ENCODE measurements around the gene ACTG1. TPM values are rescaled to one million over a fixed set of nuclear protein-coding genes. Genes with fewer than 3 reads are reported as not detected.

Gene ACTG1
- total RNA-seq, 1 donor from 2014 or later: 3,444 TPM

DNA sequence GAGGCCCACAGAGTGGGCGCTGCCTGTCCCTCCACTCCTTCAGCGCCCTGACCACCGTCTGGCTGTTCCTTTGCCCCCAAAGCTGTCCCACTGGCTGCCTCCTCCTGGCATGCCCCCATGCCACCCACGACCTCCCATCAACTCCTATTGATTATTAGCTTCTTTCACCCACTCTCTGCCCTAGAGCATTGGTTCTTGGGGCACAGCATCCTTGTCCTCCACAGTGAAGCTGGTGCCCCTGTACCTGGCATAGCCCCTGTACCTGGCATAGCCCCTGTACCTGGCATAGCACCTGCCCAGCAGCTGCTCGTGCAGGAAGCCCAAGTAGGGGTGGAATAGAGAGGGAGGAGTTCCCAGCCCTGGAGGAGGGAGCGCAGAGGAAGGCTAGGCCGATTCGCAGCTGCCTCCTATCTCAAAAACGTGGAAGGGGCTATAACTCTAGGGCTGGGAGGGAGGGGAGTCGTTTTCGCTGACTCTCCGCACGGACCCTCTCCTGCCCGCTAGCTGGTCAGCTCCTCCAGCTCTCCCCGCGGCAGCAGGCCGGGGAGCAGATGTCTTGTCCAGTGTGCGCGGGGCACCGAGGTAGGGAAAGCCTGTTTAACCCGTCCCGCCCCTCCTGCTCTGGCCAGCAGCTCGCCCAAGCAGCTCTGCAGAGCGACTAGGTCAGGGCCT, 5.7 kb upstream of the ACTG1 start:
- no peak for DNase-seq (ENCODE audit: low read depth in 2 of 2)

DNA sequence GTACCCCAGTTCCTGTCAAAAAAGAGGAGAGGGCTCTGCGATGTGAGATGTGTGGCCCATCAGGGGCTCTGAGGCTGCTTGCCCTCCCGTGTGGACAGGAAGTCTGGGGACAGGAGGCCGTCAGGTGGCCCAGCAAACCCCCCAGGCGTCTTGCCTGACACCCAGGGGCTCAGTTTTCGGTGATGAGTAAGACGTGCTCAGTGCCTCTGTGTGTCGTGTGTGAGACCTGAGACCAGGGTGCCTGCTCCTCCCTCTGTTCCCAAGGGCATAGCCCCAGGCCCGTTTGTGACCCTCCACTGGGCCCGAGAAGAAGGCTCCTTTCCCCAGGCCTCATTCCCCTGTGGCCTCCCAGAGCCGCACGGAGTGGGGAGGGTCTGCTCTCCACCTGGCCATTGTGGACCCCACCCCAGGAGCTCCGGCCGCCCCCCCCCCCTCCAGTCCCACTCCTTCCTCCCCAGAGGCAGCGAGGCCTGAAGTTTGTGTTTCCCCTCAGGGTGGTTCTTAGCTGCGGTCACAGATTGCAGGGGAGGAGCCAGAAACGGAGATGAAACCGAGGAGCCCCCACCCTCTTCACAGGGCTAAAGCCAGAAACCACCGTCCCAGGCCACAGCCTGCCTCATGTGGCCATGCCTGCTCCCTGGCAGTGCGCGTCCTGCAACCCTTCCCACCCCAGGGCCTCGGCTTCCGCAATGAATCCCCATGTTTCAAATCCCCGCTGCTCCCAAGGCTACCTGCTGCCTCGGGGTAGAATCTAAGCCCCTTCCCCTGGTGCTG, 4.9 kb upstream of the ACTG1 start:
- no peak for DNase-seq (ENCODE audit: low read depth in 2 of 2)

DNA sequence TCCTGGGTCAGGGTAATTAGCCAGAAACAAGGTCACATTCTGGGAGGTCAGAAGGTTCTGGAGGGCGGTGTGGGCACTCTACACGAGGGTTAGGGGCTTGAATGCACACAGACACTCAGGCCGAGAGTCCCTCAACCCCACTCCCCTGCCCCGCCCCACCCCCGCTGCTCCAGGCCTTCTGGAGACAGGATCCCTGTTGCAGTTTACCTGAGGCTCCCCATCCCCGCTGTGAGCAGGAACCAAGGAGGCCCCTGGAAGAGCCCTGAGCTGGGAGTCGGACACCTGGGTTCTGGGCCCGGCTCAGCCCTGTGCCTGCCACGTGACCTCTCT, 4.4 kb upstream of the ACTG1 start:
- DNase-seq (ENCODE audit: low read depth in 2 of 2): no peak

DNA sequence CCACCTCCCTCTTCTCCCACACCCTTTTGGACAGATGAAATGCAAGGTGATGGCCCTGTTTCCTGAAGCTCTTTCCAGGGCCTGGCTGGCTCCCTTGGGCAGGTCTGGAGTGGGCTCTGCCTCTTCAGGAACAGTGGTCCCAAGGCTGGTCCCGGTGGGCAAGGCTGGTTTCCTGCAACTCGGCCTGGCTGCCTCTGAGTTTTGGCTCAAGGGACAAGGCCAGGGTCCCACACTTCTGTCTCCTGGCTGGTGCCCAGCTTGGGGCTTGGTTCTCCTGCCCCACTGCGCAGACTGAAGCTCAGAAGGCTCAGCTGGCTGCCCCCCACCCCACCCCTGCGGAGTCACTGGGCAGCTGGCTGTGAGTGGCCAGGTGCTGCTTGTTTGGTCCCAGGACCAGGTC, 3.8 kb upstream of the ACTG1 start:
- no peak for DNase-seq (ENCODE audit: low read depth in 2 of 2)

DNA sequence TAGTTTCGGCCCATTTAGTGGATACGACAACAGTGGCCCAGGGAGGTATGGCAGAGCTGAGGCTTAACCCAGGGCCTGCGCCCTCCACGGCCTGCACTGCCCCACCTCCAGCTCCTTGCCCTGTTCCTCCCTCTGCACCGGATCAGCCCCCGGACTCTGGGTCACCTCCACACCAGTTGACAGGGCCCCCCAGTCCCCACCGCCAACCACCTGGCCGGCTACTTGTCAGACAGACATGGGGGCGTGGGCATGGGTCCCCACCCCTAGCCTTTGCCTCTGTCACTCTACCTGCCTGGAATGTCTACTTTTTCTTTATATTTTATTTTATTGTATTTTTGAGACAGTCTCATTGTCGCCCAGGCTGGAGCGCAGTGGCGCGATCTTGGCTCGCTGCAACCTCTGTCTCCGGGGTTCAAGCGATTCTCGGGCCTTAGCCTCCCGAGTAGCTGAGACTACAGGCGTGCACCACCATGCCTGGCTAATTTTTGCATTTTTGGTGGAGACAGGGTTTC, 3.0 kb upstream of the ACTG1 start:
- DNase-seq (ENCODE audit: low read depth in 2 of 2): no peak

DNA sequence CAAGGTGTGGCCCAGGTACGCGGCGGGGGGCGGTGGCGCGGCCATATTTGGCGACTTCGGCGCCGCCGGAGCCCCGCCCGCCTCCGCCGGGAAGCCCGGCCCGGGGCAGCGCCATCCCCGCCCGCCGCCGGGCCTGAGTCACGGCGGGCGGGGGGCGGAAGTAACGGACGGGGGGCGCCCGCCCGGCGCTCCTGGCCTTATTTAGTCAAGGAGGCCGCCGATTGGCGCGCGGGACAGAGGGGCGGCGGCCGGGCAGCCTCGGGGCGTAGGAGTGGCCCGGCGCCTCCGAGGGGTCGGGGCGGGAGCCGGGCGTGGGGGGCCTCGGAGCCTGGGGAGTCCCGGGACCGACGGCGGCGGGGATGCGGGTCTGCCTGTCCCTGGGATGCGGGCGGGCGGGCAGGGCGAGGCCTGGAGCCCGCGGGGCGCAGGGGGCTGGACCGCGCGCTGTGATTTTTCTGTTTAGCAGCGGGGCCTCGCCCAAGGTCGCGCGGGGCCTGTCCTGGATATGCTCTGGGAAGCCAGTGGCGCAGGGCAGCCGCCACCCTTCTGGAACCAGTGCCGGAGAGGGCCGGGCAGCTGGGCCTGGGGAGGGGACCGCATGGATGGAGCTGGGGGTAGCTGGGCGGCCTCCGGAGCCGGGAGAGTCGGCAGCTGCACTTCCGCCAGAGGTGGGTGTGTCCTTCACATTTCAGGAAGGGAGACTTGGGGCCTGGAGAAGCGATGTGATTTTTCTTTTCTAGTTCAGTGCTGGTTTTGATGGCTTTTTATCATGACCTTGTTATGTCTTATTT, 2.3 kb upstream of the ACTG1 start:
- DNase-seq (ENCODE audit: low read depth in 2 of 2): peak; percentile 79 to 82

DNA sequence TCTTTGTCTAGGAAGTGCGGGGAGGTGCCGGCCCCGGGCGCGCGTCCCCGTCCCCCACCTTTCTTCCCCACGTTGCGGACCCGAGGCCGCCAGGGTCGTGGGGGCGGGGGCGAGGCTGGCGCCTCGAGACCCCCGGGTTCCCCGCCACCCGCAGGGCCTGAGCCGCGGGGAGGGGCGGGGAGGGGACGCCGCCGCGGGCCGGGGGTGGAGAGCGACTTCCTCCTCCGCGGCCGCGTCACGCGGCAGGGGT, 1.8 kb upstream of the ACTG1 start:
- no peak for DNase-seq (ENCODE audit: low read depth in 2 of 2)

DNA sequence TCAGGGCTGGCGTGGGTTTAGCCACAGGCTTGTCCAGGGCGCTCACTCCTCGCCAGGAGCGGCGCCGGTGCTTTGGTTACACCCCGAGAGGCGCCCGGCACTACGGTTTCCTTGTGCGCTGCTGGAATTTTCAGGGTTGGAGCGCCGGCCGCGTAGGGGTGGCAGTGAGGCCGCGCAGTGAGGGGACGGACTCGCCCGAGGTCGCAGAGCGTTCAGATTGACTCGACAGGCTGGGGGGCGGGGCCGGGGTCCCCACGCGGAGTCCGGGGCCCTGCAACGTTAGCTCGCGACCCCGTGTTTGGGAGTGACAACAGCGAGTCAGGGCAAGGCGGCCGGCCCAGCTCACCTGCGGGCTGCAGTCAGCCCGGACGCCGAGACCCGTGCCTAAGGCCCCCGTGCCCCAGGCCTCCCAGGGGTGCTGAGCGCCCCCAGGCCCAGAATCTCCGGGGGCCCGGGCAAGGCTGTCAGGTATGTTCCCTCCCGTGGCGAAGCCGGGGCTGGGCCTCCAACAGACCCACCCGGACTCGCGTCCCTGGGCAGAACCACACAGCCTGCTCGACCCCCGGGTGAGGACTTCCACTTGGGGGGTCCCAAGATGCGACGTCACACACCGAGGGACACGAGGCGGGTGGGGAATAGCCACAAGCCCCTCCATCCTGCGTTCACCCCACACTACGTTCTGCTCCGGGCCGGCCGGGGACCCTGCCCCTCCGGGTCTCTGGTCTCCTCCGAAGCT, 1.3 kb upstream of the ACTG1 start:
- DNase-seq (ENCODE audit: low read depth in 2 of 2): peak; percentile 76 to 82

DNA sequence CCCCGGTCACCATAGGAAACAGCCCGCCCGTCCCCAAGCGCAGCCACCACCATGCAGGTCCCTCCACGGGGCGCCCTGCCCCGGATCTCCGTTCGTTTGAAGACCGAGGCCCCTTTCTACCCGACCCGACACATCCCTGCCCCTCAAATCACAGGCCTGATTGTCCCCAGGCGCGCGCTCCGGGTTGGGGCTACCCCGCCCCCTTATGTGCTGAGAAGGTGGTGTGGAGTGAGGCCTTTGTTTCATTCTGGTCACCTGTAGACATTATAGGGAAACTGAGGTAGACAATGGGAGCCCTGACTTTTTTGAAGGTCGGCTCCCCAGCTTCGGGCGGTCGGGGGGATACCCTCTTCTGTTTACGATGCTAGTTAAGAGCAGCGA, 763 bp upstream of the ACTG1 start:
- peak; percentile 62 to 71 for DNase-seq (ENCODE audit: low read depth in 2 of 2)

DNA sequence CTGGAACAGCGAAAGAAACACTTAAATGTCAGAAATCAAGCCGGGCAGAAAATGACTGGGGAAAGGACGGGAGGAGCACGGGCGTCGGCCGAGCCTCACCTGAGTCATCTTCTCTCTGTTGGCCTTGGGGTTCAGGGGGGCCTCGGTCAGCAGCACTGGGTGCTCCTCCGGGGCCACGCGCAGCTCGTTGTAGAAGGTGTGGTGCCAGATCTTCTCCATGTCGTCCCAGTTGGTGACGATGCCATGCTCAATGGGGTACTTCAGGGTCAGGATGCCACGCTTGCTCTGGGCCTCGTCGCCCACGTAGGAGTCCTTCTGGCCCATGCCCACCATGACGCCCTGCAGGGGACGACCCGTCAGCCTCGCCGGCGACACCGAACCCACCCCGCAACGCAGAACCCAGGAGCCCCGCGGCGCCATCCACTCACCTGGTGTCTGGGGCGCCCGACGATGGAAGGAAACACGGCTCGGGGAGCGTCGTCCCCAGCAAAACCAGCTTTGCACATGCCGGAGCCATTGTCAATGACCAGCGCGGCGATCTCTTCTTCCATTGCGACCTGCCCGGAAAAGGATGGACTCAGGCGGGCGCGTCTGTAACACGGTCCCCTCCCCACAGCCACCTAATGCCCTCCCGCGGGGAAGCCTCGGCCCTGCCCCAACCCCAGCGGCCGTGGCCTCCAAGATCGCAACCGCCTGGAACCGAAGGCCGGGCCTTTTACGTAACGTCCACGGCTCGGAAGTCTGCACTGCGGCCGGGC, 616 bp downstream of the ACTG1 start:
- DNase-seq (ENCODE audit: low read depth in 2 of 2): no peak

DNA sequence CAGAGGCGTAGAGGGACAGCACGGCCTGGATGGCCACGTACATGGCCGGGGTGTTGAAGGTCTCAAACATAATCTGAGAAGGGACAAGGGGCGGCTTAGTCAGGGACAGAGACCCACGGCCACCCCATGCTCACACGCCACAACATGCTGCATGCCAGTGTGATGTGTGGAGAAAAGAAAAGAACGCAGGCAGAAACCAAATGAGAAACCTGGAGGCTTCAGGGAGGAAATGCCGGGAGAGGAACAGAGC, 1.1 kb downstream of the ACTG1 start:
- peak in 1 of 2 donors; percentile 43 for DNase-seq (ENCODE audit: low read depth in 2 of 2)

DNA sequence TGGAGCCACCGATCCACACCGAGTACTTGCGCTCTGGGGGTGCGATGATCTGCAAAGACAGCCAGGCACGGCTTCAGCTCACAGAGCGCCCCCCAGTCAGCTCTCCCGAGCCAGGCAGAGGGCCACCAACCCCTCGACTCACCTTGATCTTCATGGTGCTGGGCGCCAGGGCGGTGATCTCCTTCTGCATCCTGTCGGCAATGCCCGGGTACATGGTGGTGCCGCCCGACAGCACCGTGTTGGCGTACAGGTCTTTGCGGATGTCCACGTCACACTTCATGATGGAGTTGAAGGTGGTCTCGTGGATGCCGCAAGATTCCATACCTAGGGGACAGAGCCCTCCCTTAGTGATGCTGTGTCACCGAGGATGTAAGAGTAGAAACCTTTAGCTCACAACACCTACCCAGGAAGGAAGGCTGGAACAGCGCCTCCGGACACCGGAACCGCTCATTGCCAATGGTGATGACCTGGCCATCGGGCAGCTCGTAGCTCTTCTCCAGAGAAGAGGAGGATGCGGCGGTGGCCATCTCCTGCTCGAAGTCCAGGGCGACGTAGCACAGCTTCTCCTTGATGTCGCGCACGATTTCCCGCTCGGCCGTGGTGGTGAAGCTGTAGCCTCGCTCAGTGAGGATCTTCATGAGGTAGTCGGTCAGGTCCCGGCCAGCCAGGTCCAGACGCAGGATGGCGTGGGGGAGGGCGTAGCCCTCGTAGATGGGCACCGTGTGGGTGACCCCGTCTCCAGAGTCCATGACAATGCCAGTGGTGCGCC, 1.6 kb downstream of the ACTG1 start:
- peak; percentile 48 to 55 for DNase-seq (ENCODE audit: low read depth in 2 of 2)

DNA sequence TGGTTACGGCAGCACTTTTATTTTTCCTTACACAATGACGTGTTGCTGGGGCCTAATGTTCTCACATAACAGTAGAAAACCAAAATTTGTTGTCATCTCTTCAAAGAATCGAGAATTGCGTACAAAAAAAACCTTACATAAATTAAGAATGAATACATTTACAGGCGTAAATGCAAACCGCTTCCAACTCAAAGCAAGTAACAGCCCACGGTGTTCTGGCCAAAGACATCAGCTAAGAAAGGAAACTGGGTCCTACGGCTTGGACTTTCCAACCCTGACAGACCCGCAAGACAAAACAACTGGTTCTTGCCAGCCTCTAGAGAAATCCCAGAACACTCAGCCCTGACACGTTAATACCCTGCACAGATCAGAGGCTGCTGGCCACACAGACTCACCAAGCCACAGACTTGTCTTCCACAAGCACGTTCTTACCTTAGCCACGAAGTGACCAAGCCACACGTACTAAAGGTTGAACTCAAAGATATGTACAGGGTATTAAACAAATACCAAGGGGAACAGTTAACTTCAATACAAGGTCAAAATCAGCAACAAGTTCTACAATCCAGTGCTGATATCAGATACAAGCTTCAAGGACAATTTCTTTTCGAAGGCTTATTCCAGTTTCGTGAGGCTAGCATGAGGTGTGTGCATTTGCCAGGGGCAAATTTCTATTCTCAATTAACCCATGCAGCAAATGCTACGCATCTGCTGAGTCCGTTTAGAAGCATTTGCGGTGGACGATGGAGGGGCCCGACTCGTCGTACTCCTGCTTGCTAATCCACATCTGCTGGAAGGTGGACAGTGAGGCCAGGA, 2.4 kb downstream of the ACTG1 start:
- no peak for DNase-seq (ENCODE audit: low read depth in 2 of 2)

DNA sequence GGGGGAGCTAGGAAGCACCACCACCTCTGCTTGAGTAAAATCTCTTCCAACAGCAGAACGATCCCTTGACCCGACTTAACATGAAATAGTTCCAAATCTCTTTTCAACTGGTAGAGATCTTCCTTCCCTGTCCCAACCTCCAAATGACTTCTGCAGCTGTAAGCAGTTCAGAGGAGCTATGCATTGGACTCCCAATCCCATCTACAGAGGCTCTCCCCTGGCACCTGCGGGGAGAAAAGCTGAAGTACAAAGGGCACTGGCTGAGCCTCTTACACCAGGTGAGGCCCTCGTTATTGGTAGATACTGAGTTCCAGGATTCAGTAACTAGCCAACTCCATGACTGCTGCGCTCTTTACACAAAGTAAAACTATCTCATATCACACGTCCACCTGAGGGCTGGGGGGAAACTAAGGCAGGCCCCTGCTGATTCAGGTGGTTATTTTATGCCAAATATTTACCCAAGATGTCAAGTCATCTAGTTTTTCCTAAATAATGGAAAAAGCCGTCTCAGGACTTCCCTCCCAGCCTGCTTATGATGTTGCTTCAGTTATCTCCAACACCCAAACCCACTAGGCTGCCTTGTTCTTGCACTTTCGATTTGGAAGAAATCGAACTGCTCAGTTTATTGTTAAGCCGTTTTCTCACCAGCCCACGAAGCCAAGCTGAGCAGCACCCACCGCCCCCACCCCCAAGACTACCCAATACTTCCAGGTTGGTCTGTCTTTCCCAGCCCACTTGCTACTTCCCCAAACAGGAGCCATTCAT, 3.2 kb downstream of the ACTG1 start:
- peak in 1 of 2 donors; percentile 39 for DNase-seq (ENCODE audit: low read depth in 2 of 2)

DNA sequence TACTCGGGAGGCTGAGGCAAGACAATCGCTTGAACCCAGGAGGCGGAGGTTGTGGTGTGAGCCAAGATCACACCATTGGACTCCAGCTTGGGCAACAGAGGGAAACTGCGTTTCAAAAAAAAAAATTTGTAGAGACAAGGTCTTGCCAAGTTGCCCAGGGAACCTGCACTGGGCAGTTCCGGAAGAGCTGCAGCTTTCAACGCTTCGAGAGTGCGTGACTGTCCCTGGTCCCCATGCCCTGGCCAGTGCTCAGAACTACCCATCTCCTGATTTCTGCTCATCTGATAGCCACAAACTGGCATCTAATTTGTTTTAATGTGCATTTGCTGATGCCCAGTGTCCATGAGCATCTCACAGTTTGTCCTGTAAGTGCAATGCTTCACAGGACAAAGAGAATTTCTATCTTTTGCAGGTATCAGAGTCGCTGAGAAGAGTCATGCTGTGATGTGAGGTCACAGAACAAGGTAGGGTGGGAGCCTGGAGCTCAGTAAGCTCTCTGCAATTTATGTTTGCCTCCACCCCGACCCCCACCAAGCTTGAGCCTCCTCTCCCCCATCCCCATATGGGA, 3.9 kb downstream of the ACTG1 start:
- peak; percentile 41 to 74 for DNase-seq (ENCODE audit: low read depth in 2 of 2)

DNA sequence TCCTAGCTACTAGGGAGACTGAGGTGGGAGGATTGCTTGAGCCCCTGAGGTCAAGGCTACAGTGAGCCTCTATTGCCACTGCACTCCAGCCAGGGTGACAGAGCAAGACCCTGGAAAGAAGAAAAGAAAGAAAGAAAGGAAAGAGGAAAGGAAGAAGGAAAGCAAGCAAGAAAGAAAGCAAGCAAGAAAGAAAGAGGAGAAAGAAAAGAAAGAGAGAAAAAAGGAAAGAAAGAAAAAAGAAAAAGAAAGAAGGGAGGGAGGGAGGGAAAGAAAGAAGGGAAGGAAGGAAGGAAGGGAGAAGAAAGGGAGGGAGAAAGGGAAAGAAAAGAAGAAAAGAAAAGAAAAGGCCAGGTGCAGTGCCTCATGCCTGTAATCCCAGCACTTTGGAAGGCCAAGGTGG, 9.0 kb downstream of the ACTG1 start:
- DNase-seq (ENCODE audit: low read depth in 2 of 2): no peak

DNA sequence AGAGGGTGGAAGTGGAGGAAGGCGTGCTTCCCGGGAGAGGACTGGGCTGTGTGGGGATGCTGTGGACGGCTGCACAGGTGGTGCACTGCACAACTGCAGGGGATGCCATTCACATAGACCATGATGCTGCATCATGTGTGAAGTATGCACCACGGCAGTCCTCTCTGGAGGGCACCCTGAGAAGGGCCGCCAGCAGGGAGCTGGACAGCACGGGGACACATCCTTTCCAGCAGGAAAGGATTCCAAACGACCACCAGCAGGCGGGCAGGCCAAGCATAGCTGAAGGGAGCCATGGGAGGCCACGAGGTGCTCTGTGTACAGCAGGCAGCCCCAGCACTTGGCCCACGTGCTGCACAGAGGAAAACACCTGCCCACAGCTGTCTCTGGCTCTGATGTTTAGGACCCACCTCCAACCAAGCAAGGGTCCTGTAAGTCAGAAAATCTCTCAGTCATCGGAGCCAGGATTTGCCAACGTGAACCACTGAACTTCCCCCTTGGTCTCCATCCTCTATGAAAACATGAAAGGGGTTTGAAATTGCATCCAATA, 10.1 kb downstream of the ACTG1 start:
- no peak for DNase-seq (ENCODE audit: low read depth in 2 of 2)

DNA sequence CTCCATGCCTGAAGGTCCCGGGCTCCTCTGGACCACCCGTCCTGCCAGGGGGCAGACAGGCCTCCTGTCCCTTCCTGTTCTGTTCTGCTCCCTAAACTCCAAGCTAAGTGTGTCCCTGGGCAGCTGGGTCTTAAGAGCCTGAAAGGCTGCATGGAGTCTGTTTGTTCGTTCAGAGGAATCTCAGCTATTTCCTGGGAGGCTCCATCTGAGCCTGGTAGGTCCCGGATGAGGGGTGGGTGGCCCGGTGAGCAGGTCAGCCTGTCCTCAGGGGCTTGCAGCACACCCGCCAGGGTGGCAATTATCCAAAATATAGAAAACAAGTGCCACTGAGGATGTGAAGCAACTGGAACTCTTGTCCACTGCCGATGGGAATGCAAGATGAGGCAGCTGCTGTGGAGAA, 12.6 kb downstream of the ACTG1 start:
- DNase-seq (ENCODE audit: low read depth in 2 of 2): no peak

DNA sequence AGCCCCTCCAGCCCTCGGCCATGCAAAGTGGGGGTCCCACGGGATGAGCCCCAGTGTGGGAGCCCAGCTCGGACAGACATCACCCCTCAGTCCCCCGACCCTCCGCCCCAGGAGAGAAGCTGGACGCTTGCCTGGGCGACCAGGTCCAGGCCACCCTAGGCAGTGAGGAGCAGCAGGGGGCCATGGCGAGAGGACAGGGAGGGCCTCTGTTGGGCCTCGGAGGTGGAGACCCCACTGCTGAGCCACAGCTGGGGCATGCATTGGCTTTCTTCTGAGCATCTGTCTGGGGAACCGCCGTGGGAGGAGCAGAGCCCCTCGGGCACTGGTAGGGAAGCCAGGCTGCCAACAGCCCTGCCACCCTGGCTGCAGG, 13.0 kb downstream of the ACTG1 start:
- no peak for DNase-seq (ENCODE audit: low read depth in 2 of 2)

All from lung microvascular endothelial cell (primary cell).